ENCODE measurements around the gene RAB4A.

GRCh38 chr1:229334269-229334668 lies 63.4 kb downstream of the RAB4A start:
- TF ChIP-seq CTCF (IDR thresholded peaks at IDR 0.05) (no peak), POLR2A (IDR thresholded peaks at IDR 0.05) (no peak)

Data from uterus (tissue), 2 donors.